ENCODE measurements around the gene CEP76.
A peak's percentile ranks its signal among the peaks of the same experiment; 100 is the strongest.

The CEP76 gene

DNA sequence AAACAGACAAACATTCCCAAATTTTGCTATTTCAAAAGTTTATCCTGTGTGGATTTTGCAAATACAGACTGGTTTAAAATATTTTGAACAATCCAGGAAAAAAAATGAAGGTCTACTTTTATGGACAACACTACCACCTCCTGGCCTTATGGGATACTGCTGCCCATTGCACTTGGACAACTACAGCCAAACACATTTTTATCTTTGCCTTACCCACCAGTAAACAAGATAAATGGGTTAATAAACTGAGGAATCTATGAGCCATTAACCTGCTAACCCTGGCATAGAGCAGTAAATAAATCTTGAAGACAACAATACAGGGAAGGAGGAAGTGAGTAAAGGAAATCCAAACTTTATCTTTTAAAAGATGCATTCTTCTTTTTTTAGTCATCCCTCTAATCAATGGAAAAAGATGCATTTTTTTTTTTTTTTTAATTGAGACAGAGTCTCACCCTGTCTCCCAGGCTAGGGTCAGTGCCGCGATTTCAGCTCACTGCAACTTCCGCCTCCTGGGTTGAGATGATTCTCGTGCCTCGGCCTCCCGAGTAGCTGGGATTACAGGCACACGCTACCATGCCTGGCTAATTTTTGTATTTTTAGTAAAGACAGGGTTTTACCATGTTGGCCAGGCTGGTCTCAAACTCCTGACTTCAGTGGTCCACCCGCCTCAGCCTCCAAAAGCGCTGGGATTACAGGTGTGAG, 42.5 kb downstream of the CEP76 start:
- Histone ChIP-seq H3K27me3 (ENCODE audit: insufficient read depth, low read length, poor library complexity) (no peaks in the 10 kb centered on the region), H3K4me2 (ENCODE audit: insufficient read depth, low read length) (no peak overlapping the region), H3K4me3 (ENCODE audit: low read depth in 1 of 2, low read length in 2 of 2) (no peak overlapping the region), H2AFZ (ENCODE audit: low read depth, low read length) (no peak overlapping the region), H3K79me2 (ENCODE audit: insufficient read depth, low read length) (no peaks in the 10 kb centered on the region), H3K27ac (ENCODE audit: low read length) (no peak overlapping the region), H4K20me1 (ENCODE audit: insufficient read depth, low read length) (no peaks in the 10 kb centered on the region), H3K36me3 (ENCODE audit: insufficient read depth, low read length) (no peaks in the 10 kb centered on the region), H3K4me1 (ENCODE audit: insufficient read depth, low read length) (no peaks in the 10 kb centered on the region), H3K9me3 (ENCODE audit: insufficient read depth, low read length, severe bottlenecking) (no peaks in the 10 kb centered on the region), H3K9ac (ENCODE audit: low read depth, low read length) (no peak overlapping the region)
- ATAC-seq (ENCODE audit: insufficient read depth, low read depth): peak; percentile 72
- DNase-seq: peak; percentile 31
- TF ChIP-seq, protein P1, sequence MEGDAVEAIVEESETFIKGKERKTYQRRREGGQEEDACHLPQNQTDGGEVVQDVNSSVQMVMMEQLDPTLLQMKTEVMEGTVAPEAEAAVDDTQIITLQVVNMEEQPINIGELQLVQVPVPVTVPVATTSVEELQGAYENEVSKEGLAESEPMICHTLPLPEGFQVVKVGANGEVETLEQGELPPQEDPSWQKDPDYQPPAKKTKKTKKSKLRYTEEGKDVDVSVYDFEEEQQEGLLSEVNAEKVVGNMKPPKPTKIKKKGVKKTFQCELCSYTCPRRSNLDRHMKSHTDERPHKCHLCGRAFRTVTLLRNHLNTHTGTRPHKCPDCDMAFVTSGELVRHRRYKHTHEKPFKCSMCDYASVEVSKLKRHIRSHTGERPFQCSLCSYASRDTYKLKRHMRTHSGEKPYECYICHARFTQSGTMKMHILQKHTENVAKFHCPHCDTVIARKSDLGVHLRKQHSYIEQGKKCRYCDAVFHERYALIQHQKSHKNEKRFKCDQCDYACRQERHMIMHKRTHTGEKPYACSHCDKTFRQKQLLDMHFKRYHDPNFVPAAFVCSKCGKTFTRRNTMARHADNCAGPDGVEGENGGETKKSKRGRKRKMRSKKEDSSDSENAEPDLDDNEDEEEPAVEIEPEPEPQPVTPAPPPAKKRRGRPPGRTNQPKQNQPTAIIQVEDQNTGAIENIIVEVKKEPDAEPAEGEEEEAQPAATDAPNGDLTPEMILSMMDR (IDR thresholded peaks at IDR 0.05; ENCODE audit: borderline replicate concordance, extremely low read depth, low read length, poor library complexity, severe bottlenecking): peak; percentile 90
- TF ChIP-seq EZH2 (IDR thresholded peaks at IDR 0.05; ENCODE audit: borderline replicate concordance, low read depth, low read length, severe bottlenecking): no peak

DNA sequence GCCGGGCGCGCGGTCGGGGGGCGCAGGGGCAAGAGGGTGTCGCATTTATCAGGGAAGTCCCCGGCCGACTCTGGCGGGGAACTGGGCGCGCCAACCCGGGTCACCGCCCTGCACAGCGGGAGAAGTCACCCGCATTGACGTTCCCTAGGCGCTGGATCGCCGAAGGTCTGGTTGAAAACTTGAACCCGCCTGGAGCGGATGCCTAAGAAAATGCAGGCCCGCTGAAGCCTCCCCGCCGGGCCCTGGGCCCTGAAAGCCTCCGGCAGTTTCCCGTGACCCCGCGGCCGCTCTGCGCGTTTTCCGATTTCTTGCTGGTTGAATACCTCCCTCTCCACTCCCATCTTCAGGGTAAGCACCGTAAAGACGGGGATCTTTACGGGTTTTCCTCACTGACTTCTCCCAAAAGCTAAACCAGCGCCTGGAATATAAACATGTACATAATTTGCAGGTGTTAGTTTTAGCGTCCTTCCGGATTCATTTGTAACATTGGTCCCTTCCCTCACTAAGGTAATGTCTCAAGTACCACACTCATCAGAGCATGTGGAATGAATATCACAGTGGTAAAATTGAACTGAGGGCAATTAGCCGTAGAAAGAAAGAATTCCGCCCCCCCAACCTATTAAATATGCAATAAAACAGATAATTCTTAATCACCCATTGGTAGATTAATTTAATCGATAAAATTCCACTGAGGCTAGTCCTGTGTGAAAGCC, 43.9 kb downstream of the CEP76 start:
- Histone ChIP-seq H3K4me1 (ENCODE audit: insufficient read depth, low read length) (peaks cover 2% of the 10 kb centered on the region), H3K79me2 (ENCODE audit: insufficient read depth, low read length) (no peaks in the 10 kb centered on the region), H3K36me3 (ENCODE audit: insufficient read depth, low read length) (no peaks in the 10 kb centered on the region), H3K9me3 (ENCODE audit: insufficient read depth, low read length, severe bottlenecking) (no peaks in the 10 kb centered on the region), H3K27me3 (ENCODE audit: insufficient read depth, low read length, poor library complexity) (no peaks in the 10 kb centered on the region), H3K27ac (ENCODE audit: low read length) (no peak overlapping the region), H3K9ac (ENCODE audit: low read depth, low read length) (no peak overlapping the region), H3K4me2 (ENCODE audit: insufficient read depth, low read length) (no peak overlapping the region), H2AFZ (ENCODE audit: low read depth, low read length) (no peak overlapping the region), H4K20me1 (ENCODE audit: insufficient read depth, low read length) (no peaks in the 10 kb centered on the region), H3K4me3 (ENCODE audit: low read depth in 1 of 2, low read length in 2 of 2) (no peak overlapping the region)
- no peak for DNase-seq
- ATAC-seq (ENCODE audit: insufficient read depth, low read depth): no peak
- TF ChIP-seq, protein P1 (IDR thresholded peaks at IDR 0.05; ENCODE audit: borderline replicate concordance, extremely low read depth, low read length, poor library complexity, severe bottlenecking): no peak
- no peak for TF ChIP-seq EZH2 (IDR thresholded peaks at IDR 0.05; ENCODE audit: borderline replicate concordance, low read depth, low read length, severe bottlenecking)

DNA sequence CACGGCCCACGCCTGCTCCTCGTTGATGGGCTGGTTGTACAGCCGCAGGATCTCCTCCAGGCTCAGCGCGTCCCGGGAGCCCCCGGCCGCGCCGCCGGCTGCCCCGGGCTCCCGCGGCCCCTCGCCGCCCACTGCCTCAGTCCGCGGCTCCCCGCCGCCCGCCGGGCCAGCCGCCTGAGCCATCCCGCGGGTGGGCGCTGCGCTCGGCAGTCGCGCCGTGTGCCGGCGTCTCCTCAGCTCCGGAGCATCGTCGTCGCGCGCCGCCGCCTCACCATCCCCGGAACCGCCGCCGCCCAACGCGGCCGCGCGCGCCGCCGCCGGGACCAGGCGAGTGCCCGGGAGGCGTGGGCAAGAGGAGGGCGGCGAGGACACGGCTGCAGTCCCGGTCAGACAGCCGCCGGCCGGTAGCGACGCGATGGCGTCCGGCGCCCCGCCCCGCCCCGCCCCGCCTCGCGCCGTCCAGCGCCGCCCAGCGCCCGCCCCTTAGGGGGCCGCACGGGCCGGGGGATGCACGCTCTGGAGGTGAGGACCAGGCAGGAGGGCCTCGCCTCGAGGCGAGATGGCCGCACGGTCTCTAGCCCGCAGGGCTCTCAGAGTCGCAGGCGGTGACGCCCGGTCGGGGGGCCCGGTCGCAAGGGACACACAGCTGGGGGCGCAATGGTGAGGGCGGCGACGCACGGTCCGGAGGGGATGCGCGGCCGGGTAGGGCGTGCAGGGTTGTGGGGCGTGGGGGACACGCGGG, 44.7 kb downstream of the CEP76 start, which contains the start of gene SPIRE1:
TSS of gene SPIRE1 (minus strand) at position 424 of the 742 bp plus-strand sequence. CDS start at position 183, 241 bp downstream.
- Histone ChIP-seq H3K36me3 (ENCODE audit: insufficient read depth, low read length) (no peaks in the 10 kb centered on the region), H4K20me1 (ENCODE audit: insufficient read depth, low read length) (no peaks in the 10 kb centered on the region), H3K27ac (ENCODE audit: low read length) (no peak within 1 kb of the TSS), H3K9me3 (ENCODE audit: insufficient read depth, low read length, severe bottlenecking) (no peaks in the 10 kb centered on the region), H3K79me2 (ENCODE audit: insufficient read depth, low read length) (no peaks in the 10 kb centered on the region), H3K4me3 (ENCODE audit: low read depth in 1 of 2, low read length in 2 of 2) (no peak within 1 kb of the TSS), H3K4me2 (ENCODE audit: insufficient read depth, low read length) (no peak within 1 kb of the TSS), H3K9ac (ENCODE audit: low read depth, low read length) (no peak within 1 kb of the TSS), H3K27me3 (ENCODE audit: insufficient read depth, low read length, poor library complexity) (no peaks in the 10 kb centered on the region), H3K4me1 (ENCODE audit: insufficient read depth, low read length) (peaks cover 9% of the 10 kb centered on the region), H2AFZ (ENCODE audit: low read depth, low read length) (no peak within 1 kb of the TSS)
- ATAC-seq (ENCODE audit: insufficient read depth, low read depth) (no peak), DNase-seq (no peak)
- TF ChIP-seq, protein P1 (IDR thresholded peaks at IDR 0.05; ENCODE audit: borderline replicate concordance, extremely low read depth, low read length, poor library complexity, severe bottlenecking): no peak
- no peak for TF ChIP-seq EZH2 (IDR thresholded peaks at IDR 0.05; ENCODE audit: borderline replicate concordance, low read depth, low read length, severe bottlenecking)

All from DND-41 (cell line).